ENCODE data around the gene ACADL. TPM values are rescaled to one million over a fixed set of nuclear protein-coding genes. Genes with fewer than 3 reads are reported as not detected.

ACADL gene
- total RNA-seq, 4 donors from 2014 or later, result 45.3 to 167 (median 101) TPM

DNA sequence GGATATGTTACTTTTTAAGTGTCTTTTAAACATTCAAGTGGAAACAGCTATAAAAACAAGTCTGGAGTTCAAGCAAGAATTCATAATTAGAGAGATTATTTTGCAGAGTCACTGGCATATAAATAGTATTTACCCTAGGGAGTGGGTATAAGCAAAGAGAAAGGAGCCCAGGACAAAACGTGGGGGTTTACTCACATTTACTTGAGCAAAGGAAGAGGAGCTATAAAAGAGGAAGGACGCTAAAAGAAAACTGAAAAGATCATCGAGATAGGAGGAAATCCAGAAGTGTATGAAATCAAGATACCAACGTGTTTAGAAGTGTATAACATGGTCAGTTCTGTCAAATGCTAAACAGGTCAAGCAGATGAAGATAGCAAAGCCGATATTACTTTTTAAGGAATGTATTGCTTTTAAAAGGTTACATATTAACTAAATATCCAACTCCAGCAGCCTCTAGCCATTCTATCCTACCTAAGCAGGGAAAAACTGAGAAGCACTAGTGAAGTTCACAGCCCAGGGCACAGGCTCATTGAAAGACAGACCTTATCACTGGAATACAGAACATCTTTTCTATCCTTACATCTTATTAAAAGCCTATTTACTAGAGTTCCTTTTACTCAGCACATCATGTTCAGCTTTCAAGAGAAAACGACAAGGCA lies 62.7 kb downstream of the ACADL start:
- Histone ChIP-seq H3K4me1 (peaks cover 4 to 50% (median 14%) of the 10 kb centered on the region in 4 donors), H3K9me3 (no peaks in the 10 kb centered on the region), H3K27me3 (no peaks in the 10 kb centered on the region), H3K4me3 (no peak overlapping the region), H3K27ac (peak overlapping the region in 2 of 4 donors; percentile 1 to 22), H3K36me3 (no peaks in the 10 kb centered on the region)
- TF ChIP-seq EP300 (IDR thresholded peaks at IDR 0.05) (no peak), CTCF (IDR thresholded peaks at IDR 0.05) (no peak), POLR2A (IDR thresholded peaks at IDR 0.05) (no peak)
- no peak for DNase-seq (ENCODE audit: low spot score in 2 of 2)
- 37% methylated on average over 6 of the region's 6 CpGs for WGBS, 2 donors

DNA sequence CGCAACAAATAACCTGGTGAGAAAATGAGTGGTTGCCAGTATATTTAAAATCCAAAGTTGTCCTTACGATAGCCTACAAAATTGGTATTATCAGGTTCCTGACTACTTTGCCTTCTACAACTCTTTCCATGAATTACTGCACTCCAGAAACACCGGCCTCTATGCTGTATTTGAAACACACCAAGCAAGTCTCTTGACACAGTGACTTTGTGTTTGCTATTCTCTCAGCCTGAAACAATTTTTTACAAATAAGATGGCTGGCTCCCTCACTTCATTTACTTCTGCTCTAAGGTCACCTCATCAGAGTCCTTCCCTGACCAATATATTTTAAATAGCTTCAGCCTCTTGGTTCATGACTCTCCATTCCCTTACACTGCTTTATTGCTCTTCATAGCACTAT lies 66.2 kb downstream of the ACADL start:
- Histone ChIP-seq H3K27me3 (no peaks in the 10 kb centered on the region), H3K4me1 (peaks cover 0 to 20% (median 0%) of the 10 kb centered on the region in 4 donors), H3K27ac (no peak overlapping the region), H3K9me3 (no peaks in the 10 kb centered on the region), H3K36me3 (peaks cover 0 to 21% (median 0%) of the 10 kb centered on the region in 3 donors), H3K4me3 (no peak overlapping the region)
- WGBS, 2 donors, result 94 to 98% methylated on average over 3 of the region's 3 CpGs
- TF ChIP-seq POLR2A (IDR thresholded peaks at IDR 0.05), result no peak
- no peak for TF ChIP-seq CTCF (IDR thresholded peaks at IDR 0.05)
- TF ChIP-seq EP300 (IDR thresholded peaks at IDR 0.05), result no peak
- no peak for DNase-seq (ENCODE audit: low spot score in 2 of 2)

DNA sequence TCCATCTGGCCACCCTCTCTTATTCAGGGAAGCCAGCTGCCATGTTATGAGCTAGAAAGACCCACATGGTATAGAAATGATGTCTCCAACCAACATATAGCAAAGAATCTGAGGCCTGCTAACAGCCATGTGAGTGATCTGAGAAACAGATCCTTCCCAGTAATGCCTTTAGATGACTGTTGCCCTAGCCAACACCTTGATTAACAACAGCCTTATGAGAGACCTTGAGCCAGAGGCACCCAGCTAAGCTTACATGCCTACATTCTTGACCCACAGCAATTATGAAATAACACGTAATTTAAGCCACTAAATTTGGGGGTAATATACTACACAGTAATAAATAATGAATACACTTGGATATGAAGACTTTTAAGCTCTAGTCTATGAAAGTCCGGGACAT lies 67.0 kb downstream of the ACADL start:
- 92 to 93% methylated on average over 2 of the region's 2 CpGs for WGBS, 2 donors
- no peak for DNase-seq (ENCODE audit: low spot score in 2 of 2)
- H3K4me1 ChIP-seq, result peaks cover 0 to 12% (median 0%) of the 10 kb centered on the region in 4 donors
- no peak for TF ChIP-seq CTCF (IDR thresholded peaks at IDR 0.05)
- TF ChIP-seq POLR2A (IDR thresholded peaks at IDR 0.05), result no peak
- TF ChIP-seq EP300 (IDR thresholded peaks at IDR 0.05), result no peak
- H3K27me3 ChIP-seq, result no peaks in the 10 kb centered on the region
- H3K4me3 ChIP-seq, result no peak overlapping the region
- H3K36me3 ChIP-seq, result peaks cover 0 to 29% (median 0%) of the 10 kb centered on the region in 3 donors
- no peak overlapping the region for H3K27ac ChIP-seq
- H3K9me3 ChIP-seq, result no peaks in the 10 kb centered on the region

- H3K27me3 ChIP-seq, result no peaks in the 10 kb centered on the region
- peaks cover 0 to 36% (median 0%) of the 10 kb centered on the region in 3 donors for H3K36me3 ChIP-seq
- no peak for DNase-seq (ENCODE audit: low spot score in 2 of 2)
- H3K4me3 ChIP-seq, result no peak overlapping the region
- H3K9me3 ChIP-seq, result no peaks in the 10 kb centered on the region
- 83 to 84% methylated on average over 3 of the region's 3 CpGs for WGBS, 2 donors
- no peak overlapping the region for H3K27ac ChIP-seq
- TF ChIP-seq POLR2A (IDR thresholded peaks at IDR 0.05), result no peak
- TF ChIP-seq CTCF (IDR thresholded peaks at IDR 0.05), result no peak
- no peak for TF ChIP-seq EP300 (IDR thresholded peaks at IDR 0.05)
- H3K4me1 ChIP-seq, result peaks cover 0 to 5% (median 0%) of the 10 kb centered on the region in 4 donors
These were observed 67.7 kb downstream of the ACADL start for GRCh38 chr2:210157526-210157925.

- Histone ChIP-seq H3K27ac (no peak overlapping the region), H3K36me3 (peaks cover 0 to 63% (median 0%) of the 10 kb centered on the region in 3 donors), H3K4me1 (no peaks in the 10 kb centered on the region), H3K27me3 (no peaks in the 10 kb centered on the region), H3K9me3 (no peaks in the 10 kb centered on the region), H3K4me3 (no peak overlapping the region)
- no peak for DNase-seq (ENCODE audit: low spot score in 2 of 2)
- TF ChIP-seq CTCF (IDR thresholded peaks at IDR 0.05) (no peak), POLR2A (IDR thresholded peaks at IDR 0.05) (no peak), EP300 (IDR thresholded peaks at IDR 0.05) (no peak)
These were observed 77.6 kb downstream of the ACADL start for GRCh38 chr2:210147614-210148013.

Small RNA genes within 50 kb of the gene (small RNA-seq; reads per million reads assigned to genes)
- not detected for gene RF00019

Other genes starting within 250 kb of the ACADL start
- 10 to 100 TPM; 42.0 to 83.0 (median 58.5) TPM for gene RPE, start 222.8 kb downstream of the ACADL start, total RNA-seq
- 100 to 1,000 TPM in 3 of 4 donors, 10 to 100 TPM in 1; 87.0 to 141 (median 111) TPM for gene KANSL1L, start 54.0 kb downstream of the ACADL start, total RNA-seq
- gene MYL1, start 89.7 kb upstream of the ACADL start, total RNA-seq, result not detected